ENCODE results near the gene SLC35E2B.
"Not testable (repeated sequence)": the region's sequence is repeated elsewhere in the genome, so short reads cannot be mapped to it uniquely, and the experiment has no call there.

DNA sequence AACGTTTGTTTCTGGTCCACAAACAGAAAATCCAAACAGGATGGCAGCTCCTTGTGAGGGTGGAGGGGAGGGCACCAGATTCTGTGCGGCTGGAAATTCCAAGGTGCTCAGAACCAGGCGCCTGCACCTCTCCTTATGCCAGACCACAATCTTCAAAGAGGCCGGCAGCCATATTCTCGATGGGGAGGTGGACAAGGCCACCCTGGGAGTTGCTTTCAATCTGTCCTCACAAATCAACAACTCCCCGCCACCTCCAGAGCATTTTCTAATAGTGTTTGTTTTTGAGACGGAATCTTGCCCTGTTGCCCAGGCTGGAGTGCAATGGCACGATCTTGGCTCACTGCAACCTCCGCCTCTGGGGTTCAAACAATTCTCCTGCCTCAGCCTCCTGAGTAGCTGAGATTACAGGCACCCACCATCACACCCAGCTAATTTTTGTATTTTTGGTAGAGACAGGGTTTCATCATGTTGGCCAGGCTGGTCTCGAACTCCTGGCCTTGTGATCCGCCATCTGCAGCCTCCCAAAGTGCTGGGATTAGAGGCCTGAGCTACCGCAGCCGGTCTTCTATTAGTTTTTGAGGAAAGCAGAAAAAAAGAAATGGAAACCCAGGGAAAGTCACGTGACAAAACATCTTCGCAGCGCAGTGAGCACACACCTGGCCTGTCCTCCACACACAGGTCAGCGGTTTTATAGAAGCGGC is 36.7 kb upstream of the SLC35E2B start:
- not testable (repeated sequence) for TF ChIP-seq POLR2A (IDR thresholded peaks at IDR 0.05; ENCODE audit: extremely low read depth, insufficient read length); MYC (IDR thresholded peaks at IDR 0.05; ENCODE audit: low read depth, low read length)
- TF ChIP-seq, protein P1, sequence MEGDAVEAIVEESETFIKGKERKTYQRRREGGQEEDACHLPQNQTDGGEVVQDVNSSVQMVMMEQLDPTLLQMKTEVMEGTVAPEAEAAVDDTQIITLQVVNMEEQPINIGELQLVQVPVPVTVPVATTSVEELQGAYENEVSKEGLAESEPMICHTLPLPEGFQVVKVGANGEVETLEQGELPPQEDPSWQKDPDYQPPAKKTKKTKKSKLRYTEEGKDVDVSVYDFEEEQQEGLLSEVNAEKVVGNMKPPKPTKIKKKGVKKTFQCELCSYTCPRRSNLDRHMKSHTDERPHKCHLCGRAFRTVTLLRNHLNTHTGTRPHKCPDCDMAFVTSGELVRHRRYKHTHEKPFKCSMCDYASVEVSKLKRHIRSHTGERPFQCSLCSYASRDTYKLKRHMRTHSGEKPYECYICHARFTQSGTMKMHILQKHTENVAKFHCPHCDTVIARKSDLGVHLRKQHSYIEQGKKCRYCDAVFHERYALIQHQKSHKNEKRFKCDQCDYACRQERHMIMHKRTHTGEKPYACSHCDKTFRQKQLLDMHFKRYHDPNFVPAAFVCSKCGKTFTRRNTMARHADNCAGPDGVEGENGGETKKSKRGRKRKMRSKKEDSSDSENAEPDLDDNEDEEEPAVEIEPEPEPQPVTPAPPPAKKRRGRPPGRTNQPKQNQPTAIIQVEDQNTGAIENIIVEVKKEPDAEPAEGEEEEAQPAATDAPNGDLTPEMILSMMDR (IDR thresholded peaks at IDR 0.05; ENCODE audit: low read depth, low read length), result not testable (repeated sequence)
- TF ChIP-seq, protein P2, sequence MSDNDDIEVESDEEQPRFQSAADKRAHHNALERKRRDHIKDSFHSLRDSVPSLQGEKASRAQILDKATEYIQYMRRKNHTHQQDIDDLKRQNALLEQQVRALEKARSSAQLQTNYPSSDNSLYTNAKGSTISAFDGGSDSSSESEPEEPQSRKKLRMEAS (IDR thresholded peaks at IDR 0.05; ENCODE audit: low read depth, low read length), result not testable (repeated sequence)

Measured in NB4 (cell line).